ENCODE results near the gene SERTAD3.
"Not testable (repeated sequence)": the region's sequence is repeated elsewhere in the genome, so short reads cannot be mapped to it uniquely, and the experiment has no call there.

Gene SERTAD3

GRCh38 chr19:40445780-40446262 is 1.7 kb upstream of the SERTAD3 start:
- H3K27ac Mint-ChIP-seq: peak overlapping the region; percentile 37

GRCh38 chr19:40444825-40445312 is 734 bp upstream of the SERTAD3 start:
- DNase-seq: no peak
- Mint-ChIP-seq H3K27ac (peak overlapping the region; percentile 98), H3K27me3 (no peaks in the 10 kb centered on the region), H3K4me1 (ENCODE audit: low read depth) (peaks cover 25% of the 10 kb centered on the region), H3K9me3 (no peaks in the 10 kb centered on the region), H3K4me3 (peak overlapping the region; percentile 95), H3K36me3 (ENCODE audit: low read depth) (peaks cover 30% of the 10 kb centered on the region)

More at GRCh38 chr19:40445780-40446262, 1.7 kb upstream of the SERTAD3 start:
- Mint-ChIP-seq H3K27me3 (no peaks in the 10 kb centered on the region), H3K4me1 (ENCODE audit: low read depth) (peaks cover 19% of the 10 kb centered on the region), H3K36me3 (ENCODE audit: low read depth) (peaks cover 25% of the 10 kb centered on the region), H3K9me3 (no peaks in the 10 kb centered on the region), H3K4me3 (peak overlapping the region; percentile 41)
- no peak for DNase-seq

GRCh38 chr19:40443131-40443999 is 770 bp downstream of the SERTAD3 start:
- peaks cover 25% of the 10 kb centered on the region for H3K4me1 Mint-ChIP-seq (ENCODE audit: low read depth)
- H3K36me3 Mint-ChIP-seq (ENCODE audit: low read depth): peaks cover 27% of the 10 kb centered on the region
- peak overlapping the region; percentile 95 for H3K4me3 Mint-ChIP-seq
- H3K27me3 Mint-ChIP-seq: no peaks in the 10 kb centered on the region
- peak overlapping the region; percentile 98 for H3K27ac Mint-ChIP-seq
- peak; percentile 98 for DNase-seq
- H3K9me3 Mint-ChIP-seq: no peaks in the 10 kb centered on the region

- H3K9me3 Mint-ChIP-seq: no peaks in the 10 kb centered on the region
- peak overlapping the region; percentile 95 for H3K4me3 Mint-ChIP-seq
- peak overlapping the region; percentile 98 for H3K27ac Mint-ChIP-seq
- peaks cover 25% of the 10 kb centered on the region for H3K4me1 Mint-ChIP-seq (ENCODE audit: low read depth)
- H3K36me3 Mint-ChIP-seq (ENCODE audit: low read depth): peaks cover 27% of the 10 kb centered on the region
- DNase-seq: no peak
- no peaks in the 10 kb centered on the region for H3K27me3 Mint-ChIP-seq
Measured at GRCh38 chr19:40442328-40443130, 1.6 kb downstream of the SERTAD3 start.

GRCh38 chr19:40441719-40442253 is 2.3 kb downstream of the SERTAD3 start:
- Mint-ChIP-seq H3K9me3 (no peaks in the 10 kb centered on the region), H3K4me3 (peak overlapping the region; percentile 95), H3K36me3 (ENCODE audit: low read depth) (peaks cover 27% of the 10 kb centered on the region), H3K4me1 (ENCODE audit: low read depth) (peaks cover 25% of the 10 kb centered on the region), H3K27me3 (no peaks in the 10 kb centered on the region), H3K27ac (peak overlapping the region; percentile 98)
- no peak for DNase-seq

- Mint-ChIP-seq H3K9me3 (no peaks in the 10 kb centered on the region), H3K27ac (peak overlapping the region; percentile 11), H3K36me3 (ENCODE audit: low read depth) (peaks cover 18% of the 10 kb centered on the region), H3K4me3 (no peak overlapping the region), H3K4me1 (ENCODE audit: low read depth) (peaks cover 27% of the 10 kb centered on the region), H3K27me3 (no peaks in the 10 kb centered on the region)
- DNase-seq: no peak
Measured at GRCh38 chr19:40438284-40438683, 5.9 kb downstream of the SERTAD3 start.

GRCh38 chr19:40433391-40434216 is 10.5 kb downstream of the SERTAD3 start:
- no peaks in the 10 kb centered on the region for H3K27me3 Mint-ChIP-seq
- H3K4me3 Mint-ChIP-seq: peak overlapping the region; percentile 83
- peak; percentile 73 for DNase-seq
- H3K27ac Mint-ChIP-seq: peak overlapping the region; percentile 98
- H3K4me1 Mint-ChIP-seq (ENCODE audit: low read depth): peaks cover 12% of the 10 kb centered on the region
- H3K9me3 Mint-ChIP-seq: no peaks in the 10 kb centered on the region
- no peaks in the 10 kb centered on the region for H3K36me3 Mint-ChIP-seq (ENCODE audit: low read depth)

GRCh38 chr19:40432760-40433159 is 11.4 kb downstream of the SERTAD3 start:
- H3K4me1 Mint-ChIP-seq (ENCODE audit: low read depth): peaks cover 12% of the 10 kb centered on the region
- not testable (repeated sequence) for H3K36me3 Mint-ChIP-seq (ENCODE audit: low read depth); DNase-seq; H3K27me3 Mint-ChIP-seq; H3K9me3 Mint-ChIP-seq
- H3K27ac Mint-ChIP-seq: peak overlapping the region; percentile 98
- H3K4me3 Mint-ChIP-seq: peak overlapping the region; percentile 83

GRCh38 chr19:40431698-40432097 is 12.4 kb downstream of the SERTAD3 start:
- Mint-ChIP-seq H3K27ac (no peak overlapping the region), H3K4me3 (no peak overlapping the region), H3K27me3 (no peaks in the 10 kb centered on the region), H3K4me1 (ENCODE audit: low read depth) (peaks cover 13% of the 10 kb centered on the region), H3K36me3 (ENCODE audit: low read depth) (no peaks in the 10 kb centered on the region), H3K9me3 (no peaks in the 10 kb centered on the region)
- DNase-seq: no peak

GRCh38 chr19:40430242-40430641 is 13.9 kb downstream of the SERTAD3 start:
- not testable (repeated sequence) for DNase-seq; H3K36me3 Mint-ChIP-seq (ENCODE audit: low read depth); H3K9me3 Mint-ChIP-seq; H3K4me3 Mint-ChIP-seq; H3K27ac Mint-ChIP-seq; H3K27me3 Mint-ChIP-seq
- H3K4me1 Mint-ChIP-seq (ENCODE audit: low read depth): peaks cover 20% of the 10 kb centered on the region

GRCh38 chr19:40428197-40428596 is 15.9 kb downstream of the SERTAD3 start:
- not testable (repeated sequence) for DNase-seq; H3K9me3 Mint-ChIP-seq; H3K27ac Mint-ChIP-seq; H3K27me3 Mint-ChIP-seq; H3K36me3 Mint-ChIP-seq (ENCODE audit: low read depth); H3K4me3 Mint-ChIP-seq
- peaks cover 19% of the 10 kb centered on the region for H3K4me1 Mint-ChIP-seq (ENCODE audit: low read depth)

GRCh38 chr19:40425450-40426287 is 18.5 kb downstream of the SERTAD3 start, which contains the start of gene SERTAD1:
SERTAD1 (minus strand) TSS chr19:40425992; CDS start chr19:40423546, 2,446 bp downstream.
- peak; percentile 100 for DNase-seq
- Mint-ChIP-seq H3K27me3 (no peaks in the 10 kb centered on the region), H3K36me3 (ENCODE audit: low read depth) (peaks cover 27% of the 10 kb centered on the region), H3K9me3 (no peaks in the 10 kb centered on the region), H3K27ac (peak within 1 kb of the TSS; percentile 96), H3K4me3 (peak within 1 kb of the TSS; percentile 90), H3K4me1 (ENCODE audit: low read depth) (peaks cover 34% of the 10 kb centered on the region)
